G401 (cell line): ENCODE data around the gene AZU1. TPM values are rescaled to one million over a fixed set of nuclear protein-coding genes. Genes with fewer than 3 reads are reported as not detected.
"Not testable (repeated sequence)": the region's sequence is repeated elsewhere in the genome, so short reads cannot be mapped to it uniquely, and the experiment has no call there.

Experiments
- DNase-seq: peaks from one replicate; pipeline ENCODE4 v3.0.0-alpha.2; 2015; ENCODE audit warnings: low spot score
- in situ Hi-C: cut with HindIII; loops from 2 replicates; pipeline ENCODE4 v1.10.0; 2016; ENCODE audit warnings: low sequenced_read_pairs, mixed read lengths
- total RNA-seq: library from RNA; depleted of rRNA; stranded (reverse); fragments of >200 nt; shearing (Covaris generic); gene quantifications from 2 replicates; pipeline ENCODE4 v1.2.3, GENCODE V29; 2014

The AZU1 gene
- total RNA-seq, 1 experiment from 2014 or later: not detected

GRCh38 chr19:823565-824121 lies 4.0 kb upstream of the AZU1 start:
- no peak for DNase-seq
- in situ Hi-C loops: no loop called here

GRCh38 chr19:824885-825284 lies 2.8 kb upstream of the AZU1 start:
- in situ Hi-C loops: no loop called here
- DNase-seq: no peak

- in situ Hi-C loops: no loop called here
- DNase-seq: no peak
These were observed 1.6 kb upstream of the AZU1 start for GRCh38 chr19:825897-826644.

- no peak for DNase-seq
- in situ Hi-C loops: no loop called here
These were observed 325 bp upstream of the AZU1 start for GRCh38 chr19:827314-827709.

GRCh38 chr19:829129-829758 lies 1.6 kb downstream of the AZU1 start:
- in situ Hi-C loops: no loop called here
- DNase-seq: no peak

- in situ Hi-C loops: no loop called here
- no peak for DNase-seq
These were observed 4.1 kb downstream of the AZU1 start for GRCh38 chr19:831407-832369.

- no peak for DNase-seq
- in situ Hi-C loops: no loop called here
These were observed 6.6 kb downstream of the AZU1 start for GRCh38 chr19:834216-834615.

- DNase-seq: no peak
- in situ Hi-C loops: no loop called here
These were observed 7.7 kb downstream of the AZU1 start for GRCh38 chr19:835210-835810.

GRCh38 chr19:840519-841206 lies 13.0 kb downstream of the AZU1 start, which contains the start of gene PRTN3:
Gene PRTN3, plus strand, starts transcription at chr19:840999. Its CDS starts 10 bp downstream, at chr19:841009.
- in situ Hi-C loops: no loop called here
- DNase-seq: no peak

- DNase-seq, in situ Hi-C loops: not testable (repeated sequence)
These were observed 15.2 kb downstream of the AZU1 start for GRCh38 chr19:842802-843179.

- in situ Hi-C loops: no loop called here
- DNase-seq: no peak
These were observed 15.7 kb downstream of the AZU1 start for GRCh38 chr19:843180-843835.

- DNase-seq: no peak
- in situ Hi-C loops: no loop called here
These were observed 16.4 kb downstream of the AZU1 start for GRCh38 chr19:843836-844545.

- DNase-seq: no peak
- in situ Hi-C loops: no loop called here
These were observed 16.9 kb downstream of the AZU1 start for GRCh38 chr19:844546-844971.

GRCh38 chr19:845707-846521 lies 18.3 kb downstream of the AZU1 start:
- in situ Hi-C loops: no loop called here
- DNase-seq: no peak

GRCh38 chr19:848386-848921 lies 20.8 kb downstream of the AZU1 start:
- in situ Hi-C loops: no loop called here
- DNase-seq: no peak

GRCh38 chr19:849195-849594 lies 21.6 kb downstream of the AZU1 start:
- in situ Hi-C loops, DNase-seq: not testable (repeated sequence)
